Progenitor cell of endocrine pancreas (in vitro differentiated cells): ENCODE results near the gene GPC3. TPM values are rescaled to one million over a fixed set of nuclear protein-coding genes. Genes with fewer than 3 reads are reported as not detected.

Experiments
- DNase-seq: peaks from one replicate; pipeline ENCODE4 v3.0.0; 2021; ENCODE audit warnings: low spot score; ENCODE audit not compliant: unreplicated experiment
- H3K27ac Mint-ChIP-seq: 2 replicates; pipeline ENCODE4 v1.8.0; 2021; ENCODE audit warnings: mild to moderate bottlenecking, moderate library complexity, mixed read lengths
- H3K27me3 Mint-ChIP-seq: 2 replicates; pipeline ENCODE4 v1.8.0; 2021; ENCODE audit warnings: mixed read lengths
- H3K36me3 Mint-ChIP-seq: 2 replicates; pipeline ENCODE4 v1.8.0; 2022; ENCODE audit warnings: mixed read lengths; ENCODE audit not compliant: insufficient read depth
- H3K4me1 Mint-ChIP-seq: 2 replicates; pipeline ENCODE4 v1.8.0; 2021; ENCODE audit warnings: low read depth, mixed read lengths
- H3K4me3 Mint-ChIP-seq: 2 replicates; pipeline ENCODE4 v1.8.0; 2021; ENCODE audit warnings: low read depth, mild to moderate bottlenecking, moderate library complexity, mixed read lengths
- H3K9me3 Mint-ChIP-seq: 2 replicates; pipeline ENCODE4 v1.8.0; 2021; ENCODE audit warnings: low read depth, mixed read lengths
- CTCF ChIP-seq: fragments of 200-600 bp; sonication (generic); IDR thresholded peaks from one replicate; pipeline ENCODE4 v1.5.0; 2021; ENCODE audit warnings: antibody characterized with exemption, mild to moderate bottlenecking; ENCODE audit not compliant: unreplicated experiment
- total RNA-seq: library from RNA; stranded (reverse); gene quantifications from 2 replicates; pipeline ENCODE4 v1.2.1, GENCODE V29; 2021

GPC3 gene
- total RNA-seq, 1 donor from 2014 or later: 197 TPM

GRCh38 chrX:133786382-133786781 lies 199.0 kb downstream of the GPC3 start:
- Mint-ChIP-seq H3K36me3 (no peaks in the 10 kb centered on the region), H3K4me3 (no peak overlapping the region), H3K9me3 (no peaks in the 10 kb centered on the region), H3K27me3 (no peaks in the 10 kb centered on the region), H3K4me1 (peaks cover 26% of the 10 kb centered on the region), H3K27ac (no peak overlapping the region)
- TF ChIP-seq CTCF: no peak
- no peak for DNase-seq

DNA sequence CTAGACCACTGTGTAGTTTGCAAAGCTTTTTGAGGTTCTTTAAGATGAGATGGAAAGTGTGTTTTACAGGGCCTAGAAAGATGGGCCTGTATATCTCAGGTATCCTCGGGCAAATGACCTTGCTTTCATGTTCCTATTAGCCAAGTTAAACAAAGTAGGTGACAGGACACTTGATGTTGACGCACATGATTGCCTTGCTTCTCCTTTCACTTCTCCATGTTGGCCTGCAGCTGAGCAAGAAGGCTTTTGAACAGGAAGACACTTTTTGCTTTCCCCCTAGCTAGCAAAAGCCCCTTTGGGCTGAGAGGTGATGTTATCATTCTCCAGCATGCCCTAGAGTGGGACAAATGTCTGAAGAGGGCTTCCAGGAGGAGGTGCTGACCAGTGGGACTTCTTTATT lies 202.1 kb downstream of the GPC3 start:
- DNase-seq: no peak
- H3K9me3 Mint-ChIP-seq: no peaks in the 10 kb centered on the region
- no peaks in the 10 kb centered on the region for H3K27me3 Mint-ChIP-seq

DNA sequence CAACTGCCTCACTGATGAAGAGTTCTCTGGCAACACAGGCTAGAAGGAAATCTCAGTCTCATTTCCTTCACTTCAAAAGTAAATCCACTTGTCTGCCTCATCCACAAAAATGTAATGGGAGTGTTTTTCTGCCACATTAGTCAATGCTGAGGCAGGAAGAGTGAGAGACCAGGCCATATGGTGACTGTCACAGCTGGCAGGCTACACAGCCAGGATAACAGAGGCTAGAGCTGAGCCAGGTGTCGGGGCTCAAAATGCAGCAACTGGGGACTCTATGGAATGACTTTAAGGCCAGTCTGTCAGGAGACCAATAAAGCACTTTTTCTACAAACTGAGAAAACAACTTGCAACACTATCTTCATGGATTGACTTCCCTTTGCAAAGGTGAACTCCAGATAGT lies 204.2 kb downstream of the GPC3 start:
- Mint-ChIP-seq H3K36me3 (no peaks in the 10 kb centered on the region), H3K4me1 (peaks cover 23% of the 10 kb centered on the region), H3K27me3 (no peaks in the 10 kb centered on the region), H3K9me3 (no peaks in the 10 kb centered on the region), H3K4me3 (no peak overlapping the region), H3K27ac (no peak overlapping the region)
- DNase-seq: no peak
- no peak for TF ChIP-seq CTCF

More for the DNA sequence above, 202.1 kb downstream of the GPC3 start:
- TF ChIP-seq CTCF: no peak
- Mint-ChIP-seq H3K4me1 (peaks cover 23% of the 10 kb centered on the region), H3K27ac (no peak overlapping the region), H3K36me3 (no peaks in the 10 kb centered on the region), H3K4me3 (no peak overlapping the region)

- Mint-ChIP-seq H3K27me3 (no peaks in the 10 kb centered on the region), H3K9me3 (no peaks in the 10 kb centered on the region), H3K36me3 (no peaks in the 10 kb centered on the region), H3K4me1 (peaks cover 7% of the 10 kb centered on the region), H3K27ac (no peak overlapping the region), H3K4me3 (no peak overlapping the region)
- no peak for DNase-seq
- TF ChIP-seq CTCF: peak; percentile 75
These were observed 209.3 kb downstream of the GPC3 start for GRCh38 chrX:133776072-133776471.

DNA sequence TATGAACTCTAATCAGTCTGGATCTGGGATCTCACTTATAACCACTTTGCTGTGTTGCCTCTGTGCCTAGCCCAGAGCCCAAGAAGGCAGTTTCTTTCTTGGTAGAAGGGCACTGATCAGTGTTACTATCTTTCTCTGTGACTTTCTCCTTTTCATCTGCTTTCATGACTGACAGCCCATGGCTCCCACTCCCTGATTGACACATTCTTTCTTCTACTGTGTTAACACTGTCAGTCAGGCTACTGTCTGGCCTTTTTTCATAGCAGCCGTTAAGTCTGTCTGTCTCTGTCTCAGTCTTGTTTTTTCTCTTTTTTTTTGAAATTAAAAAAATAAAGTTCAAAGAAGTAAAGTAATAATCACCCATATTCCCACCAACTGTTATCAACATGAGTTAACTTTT lies 210.6 kb downstream of the GPC3 start:
- H3K36me3 Mint-ChIP-seq: no peaks in the 10 kb centered on the region
- H3K4me3 Mint-ChIP-seq: no peak overlapping the region
- no peak for TF ChIP-seq CTCF
- H3K27ac Mint-ChIP-seq: no peak overlapping the region
- no peaks in the 10 kb centered on the region for H3K27me3 Mint-ChIP-seq
- DNase-seq: no peak
- peaks cover 5% of the 10 kb centered on the region for H3K4me1 Mint-ChIP-seq
- H3K9me3 Mint-ChIP-seq: no peaks in the 10 kb centered on the region
